HG02981 (cell line): ENCODE results near the gene MXD1.

Experiments
- ATAC-seq: cut with Tn5 transposase; IDR thresholded peaks from one replicate; pipeline ENCODE4 v1.9.1; 2021; ENCODE audit warnings: mild to moderate bottlenecking, moderate library complexity; ENCODE audit not compliant: unreplicated experiment

MXD1 gene

DNA sequence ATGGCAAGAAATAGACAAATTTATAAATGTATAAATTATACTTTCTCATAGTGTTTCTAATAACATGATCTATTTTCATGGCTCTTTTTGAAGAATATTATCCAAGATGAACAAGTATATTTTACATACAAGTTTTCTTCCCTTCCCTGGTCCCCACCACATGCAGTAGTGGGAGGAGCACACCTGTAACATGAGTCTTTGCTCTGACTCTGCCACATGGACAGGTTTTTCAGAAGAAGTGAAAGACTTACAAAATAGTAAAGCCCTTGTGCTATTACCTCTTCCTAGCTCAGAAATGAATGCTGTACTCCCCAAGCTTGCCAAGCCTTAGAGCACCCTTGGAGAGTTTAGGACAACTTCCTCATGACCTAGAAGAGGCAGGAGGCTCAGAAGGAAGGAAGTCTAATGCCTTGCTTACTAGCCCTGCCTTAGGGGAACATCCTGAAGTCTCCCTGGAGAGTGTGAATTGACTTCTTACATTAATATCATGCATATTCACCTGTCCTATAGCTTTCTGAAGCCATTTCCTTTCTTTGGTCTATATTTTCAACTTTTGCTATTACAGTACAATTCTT lies 18.4 kb downstream of the MXD1 start:
- no peak for ATAC-seq

DNA sequence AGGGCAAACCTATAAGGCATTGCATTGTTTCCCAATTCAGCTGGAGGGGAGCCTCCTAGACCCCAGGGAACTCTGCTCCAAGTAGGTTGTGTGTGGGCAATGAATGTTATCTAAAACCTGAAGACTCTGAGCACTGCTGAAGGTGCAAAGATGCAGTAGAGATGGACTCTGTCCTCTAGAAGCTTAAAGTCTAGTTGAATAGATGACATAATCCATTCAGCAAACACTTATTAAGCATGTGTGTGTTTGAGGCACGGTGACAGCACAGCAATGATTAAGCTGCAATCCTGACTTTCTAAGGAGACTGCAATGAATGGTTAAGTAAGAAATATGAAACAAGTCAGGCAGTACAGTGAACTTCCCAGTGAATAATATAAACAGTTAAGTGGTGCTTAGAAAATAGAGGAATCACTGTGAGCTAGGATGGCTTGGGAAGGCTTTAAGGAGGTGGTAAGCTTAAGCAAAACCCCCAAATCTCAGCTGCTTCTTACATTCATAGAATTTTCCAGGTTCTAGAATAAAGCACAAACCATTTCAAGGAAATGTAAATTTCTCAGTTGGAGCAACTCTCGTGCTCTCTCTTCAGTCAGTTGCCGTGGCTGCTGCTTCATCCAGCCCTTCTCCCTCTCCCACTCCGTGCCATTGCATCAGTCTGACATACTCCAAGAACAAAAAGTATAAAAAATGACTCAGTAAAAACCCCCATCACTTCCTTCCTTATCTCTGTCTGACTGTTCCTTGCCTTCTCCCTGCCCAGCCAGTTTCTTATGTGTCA lies 19.1 kb downstream of the MXD1 start:
- no peak for ATAC-seq

DNA sequence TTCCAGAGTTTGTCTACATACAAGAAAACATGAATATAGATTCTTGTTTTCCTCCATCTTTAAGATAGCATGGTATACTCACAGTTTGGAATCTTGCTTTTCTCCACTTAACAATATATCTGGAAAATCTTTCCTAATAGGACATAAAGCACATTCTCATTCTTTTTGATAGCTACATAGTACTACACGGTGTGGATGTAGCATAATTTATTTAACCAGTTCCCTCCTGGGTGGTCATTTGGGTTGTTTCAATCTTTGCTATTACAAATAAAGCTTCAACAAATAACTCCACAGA lies 19.7 kb downstream of the MXD1 start:
- no peak for ATAC-seq

DNA sequence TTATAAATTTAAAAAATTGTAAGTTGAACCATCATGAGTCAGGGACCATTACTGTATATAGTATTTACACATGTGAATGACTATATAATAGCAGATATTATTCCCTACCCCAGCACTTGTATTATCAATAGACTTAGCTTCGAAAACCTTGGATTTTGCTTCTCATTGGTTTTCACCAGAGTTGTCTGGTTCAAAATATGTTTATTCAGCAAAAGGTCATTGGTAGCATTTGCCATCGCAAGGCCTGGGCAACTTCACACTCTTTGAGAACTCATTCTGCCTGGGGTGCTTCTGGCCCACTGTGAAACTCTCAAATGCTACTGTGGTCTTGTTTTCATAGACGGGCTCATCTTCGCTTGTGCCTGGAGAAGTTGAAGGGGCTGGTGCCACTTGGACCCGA lies 20.1 kb downstream of the MXD1 start:
- ATAC-seq = no peak

DNA sequence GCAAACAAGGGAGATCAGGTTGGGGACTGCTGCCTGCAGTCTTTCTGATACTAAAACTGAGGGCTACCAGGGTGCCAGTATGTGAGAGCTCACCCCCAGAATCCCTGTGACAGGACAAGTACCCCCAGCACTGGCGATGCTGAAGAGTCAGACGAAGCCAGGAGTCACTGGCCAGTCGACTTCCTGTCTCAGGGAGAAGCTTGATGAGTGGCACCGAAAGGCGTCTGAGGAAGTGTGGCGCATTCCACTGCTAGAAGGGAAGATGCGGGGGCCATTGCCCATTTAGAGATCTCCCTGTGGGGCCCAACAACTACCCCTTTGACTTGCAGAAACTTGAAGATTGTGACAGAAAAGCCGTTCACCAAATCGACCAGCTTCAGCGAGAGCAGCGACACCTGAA lies 22.0 kb downstream of the MXD1 start:
- no peak for ATAC-seq

DNA sequence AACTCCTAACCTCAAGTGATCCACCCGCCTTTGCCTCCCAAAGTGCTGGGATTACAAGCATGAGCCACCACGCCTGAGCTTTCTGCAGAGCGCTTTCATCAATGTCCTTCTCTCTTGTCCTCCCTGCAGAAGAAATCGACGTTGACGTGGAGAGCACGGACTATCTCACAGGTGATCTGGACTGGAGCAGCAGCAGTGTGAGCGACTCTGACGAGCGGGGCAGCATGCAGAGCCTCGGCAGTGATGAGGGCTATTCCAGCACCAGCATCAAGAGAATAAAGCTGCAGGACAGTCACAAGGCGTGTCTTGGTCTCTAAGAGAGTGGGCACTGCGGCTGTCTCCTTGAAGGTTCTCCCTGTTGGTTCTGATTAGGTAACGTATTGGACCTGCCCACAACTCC lies 23.1 kb downstream of the MXD1 start:
- no peak for ATAC-seq

DNA sequence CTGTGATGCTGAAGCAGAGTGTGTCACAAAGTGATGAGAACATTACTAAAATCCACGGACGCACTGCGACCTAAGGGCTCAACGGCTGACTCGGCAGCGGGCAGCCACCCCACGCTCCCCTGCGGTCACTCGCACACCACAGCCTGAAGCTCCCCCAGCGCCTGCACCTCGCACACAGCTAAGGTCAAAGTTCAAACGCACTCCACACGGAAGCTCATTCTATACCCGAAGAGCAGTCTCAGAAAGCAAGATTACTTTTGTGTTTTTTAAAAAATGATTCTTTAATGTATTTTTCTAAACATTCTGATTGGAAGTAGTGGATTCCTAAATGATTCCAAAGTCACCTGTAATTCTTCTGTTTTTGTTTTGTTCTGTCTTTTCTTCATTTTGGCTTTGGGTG lies 24.8 kb downstream of the MXD1 start:
- ATAC-seq = no peak

DNA sequence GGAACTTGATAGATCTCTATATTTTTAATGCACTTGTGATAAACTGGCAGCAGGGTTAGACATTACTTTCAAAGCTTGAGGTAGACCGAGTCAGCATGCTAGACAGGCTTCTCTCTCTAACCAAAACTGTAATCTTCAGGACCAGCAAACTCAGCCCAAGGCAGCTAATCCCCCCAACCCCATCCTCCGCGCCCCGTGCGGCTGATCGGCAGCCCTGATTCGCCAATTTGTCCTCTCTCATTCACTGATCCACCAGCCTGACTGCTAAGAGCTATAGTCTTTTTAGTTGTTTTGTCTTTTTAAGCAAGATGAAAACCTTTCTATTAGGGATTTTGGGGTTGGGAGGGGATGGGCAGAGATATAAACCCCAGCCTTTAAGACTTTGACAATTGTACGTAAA lies 25.8 kb downstream of the MXD1 start:
- ATAC-seq = no peak

DNA sequence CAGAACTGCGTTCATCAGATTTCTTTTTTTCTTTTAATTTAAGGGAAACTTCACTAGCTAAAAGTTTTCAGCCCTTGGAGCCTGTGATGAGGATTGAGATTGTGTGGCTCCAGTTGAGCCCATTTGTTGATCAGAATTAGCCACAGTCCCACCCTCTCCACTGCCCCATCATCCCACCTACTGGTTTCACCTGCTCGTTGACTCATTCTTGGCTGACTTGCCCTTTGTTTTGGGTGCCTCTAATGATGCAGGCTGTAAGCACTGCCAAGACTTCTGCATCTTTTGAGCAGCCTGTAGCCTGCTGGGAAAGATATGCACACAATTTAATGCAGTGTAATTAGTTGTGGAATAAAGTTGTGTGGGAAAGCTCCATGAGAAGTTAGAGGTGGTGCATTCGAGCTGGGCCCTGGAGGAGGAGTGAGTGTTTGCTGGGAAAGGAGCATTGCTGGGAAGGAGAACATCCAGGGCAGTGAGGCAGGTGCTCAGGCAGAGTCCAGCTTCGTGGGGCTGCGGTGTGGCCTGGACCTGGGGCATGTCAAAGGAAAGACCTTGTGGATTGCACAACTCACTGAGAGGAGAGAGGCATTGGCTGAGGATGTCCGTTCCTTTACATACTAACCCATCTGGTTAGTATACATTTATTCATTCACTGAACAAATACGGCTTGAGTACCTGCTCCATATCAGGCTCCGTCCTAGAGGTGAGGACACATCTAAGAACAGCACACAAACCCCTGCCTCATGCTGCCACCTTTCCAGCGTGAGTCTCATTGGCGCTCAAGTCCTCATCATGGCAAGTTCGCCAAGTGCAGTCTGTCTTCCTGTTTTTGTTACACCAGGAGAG lies 28.3 kb downstream of the MXD1 start:
- ATAC-seq = no peak

DNA sequence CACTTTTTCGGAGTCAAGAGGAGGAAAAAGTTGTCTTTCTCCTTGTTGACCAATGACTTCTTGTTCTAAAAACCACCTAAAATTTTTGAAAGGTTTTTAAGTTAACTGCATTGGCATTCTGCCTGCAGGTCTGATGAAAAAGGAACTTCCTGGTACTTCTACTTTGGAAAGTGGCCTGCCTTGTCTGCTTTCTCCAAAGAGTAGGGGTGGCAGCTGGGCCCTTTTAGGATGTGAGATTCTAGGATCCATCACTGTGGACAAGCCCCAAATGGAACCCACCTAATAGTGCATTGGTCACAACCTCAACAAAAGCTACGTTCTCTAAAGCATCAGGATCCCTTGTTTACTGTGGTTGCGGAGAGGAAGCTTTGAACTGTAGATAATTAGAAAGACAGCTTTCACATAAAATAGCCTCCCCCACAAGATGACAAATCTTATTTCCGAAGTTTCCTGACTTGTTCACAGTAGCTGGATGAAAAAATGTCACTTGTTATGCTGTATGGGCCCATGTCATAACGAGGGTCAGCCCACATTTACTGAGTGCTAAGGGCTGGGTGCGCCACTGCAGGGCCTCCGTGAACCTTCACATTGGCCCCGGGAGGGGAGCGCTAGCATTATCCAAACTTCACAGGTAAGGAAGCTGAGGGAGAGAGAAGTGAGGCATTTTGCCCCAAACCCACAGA lies 29.1 kb downstream of the MXD1 start:
- no peak for ATAC-seq

DNA sequence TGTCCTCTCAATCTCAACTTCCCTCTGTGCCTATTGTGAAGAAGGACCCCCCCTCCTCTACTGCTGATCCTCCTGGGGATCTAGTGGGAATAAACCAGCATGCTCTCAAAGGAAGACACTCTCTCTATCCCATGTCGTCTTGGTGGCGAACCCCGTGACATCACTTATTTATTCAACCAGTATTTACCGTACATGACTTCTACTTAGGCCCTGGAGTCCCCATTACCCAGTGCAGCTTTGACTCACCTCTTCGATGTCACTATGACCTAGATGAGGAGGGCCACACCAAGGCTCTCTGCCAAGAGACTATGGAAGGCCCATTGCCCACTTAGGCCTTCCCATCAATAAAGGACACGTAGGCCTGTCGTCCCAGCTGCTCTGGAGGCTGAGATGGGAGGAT lies 29.8 kb downstream of the MXD1 start:
- no peak for ATAC-seq

DNA sequence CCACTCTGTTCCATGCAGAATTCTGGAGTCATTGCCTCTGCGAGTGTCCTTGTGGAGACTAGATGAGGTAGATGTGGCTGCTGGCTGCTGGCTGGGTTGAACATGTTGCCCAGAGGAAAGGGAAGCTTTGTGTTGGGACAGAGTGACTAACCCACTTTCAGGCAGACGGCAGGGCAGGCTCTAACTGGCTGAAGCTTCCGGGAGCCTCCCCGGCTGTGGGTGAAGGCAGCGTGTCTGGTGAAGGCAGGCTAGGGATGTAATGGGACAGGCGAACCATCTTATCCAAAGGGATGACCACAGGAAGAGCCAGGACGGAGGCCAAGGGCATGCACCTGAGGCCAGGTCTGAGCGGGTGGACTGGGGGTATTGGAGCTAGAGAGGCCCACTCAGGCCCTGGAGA lies 30.5 kb downstream of the MXD1 start:
- no peak for ATAC-seq

DNA sequence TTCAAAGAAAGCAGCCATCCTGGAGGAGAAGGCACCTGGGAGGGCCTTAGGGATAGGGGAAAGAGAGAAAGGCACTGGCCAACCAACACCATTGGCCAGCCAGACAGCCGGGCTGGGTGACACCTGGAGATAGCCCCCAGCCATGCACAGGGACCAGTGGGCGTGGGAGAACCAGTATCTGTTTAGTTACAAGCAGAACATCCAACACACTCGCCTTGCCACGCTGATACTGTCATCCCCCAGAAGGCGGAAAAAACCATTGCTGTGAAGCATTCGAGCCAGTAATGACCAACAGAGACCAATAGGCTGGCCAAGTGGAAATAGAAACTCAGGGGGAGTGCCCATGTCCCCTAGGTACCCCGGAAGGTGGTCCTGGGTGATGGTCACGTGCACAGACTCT lies 31.0 kb downstream of the MXD1 start:
- ATAC-seq = no peak

DNA sequence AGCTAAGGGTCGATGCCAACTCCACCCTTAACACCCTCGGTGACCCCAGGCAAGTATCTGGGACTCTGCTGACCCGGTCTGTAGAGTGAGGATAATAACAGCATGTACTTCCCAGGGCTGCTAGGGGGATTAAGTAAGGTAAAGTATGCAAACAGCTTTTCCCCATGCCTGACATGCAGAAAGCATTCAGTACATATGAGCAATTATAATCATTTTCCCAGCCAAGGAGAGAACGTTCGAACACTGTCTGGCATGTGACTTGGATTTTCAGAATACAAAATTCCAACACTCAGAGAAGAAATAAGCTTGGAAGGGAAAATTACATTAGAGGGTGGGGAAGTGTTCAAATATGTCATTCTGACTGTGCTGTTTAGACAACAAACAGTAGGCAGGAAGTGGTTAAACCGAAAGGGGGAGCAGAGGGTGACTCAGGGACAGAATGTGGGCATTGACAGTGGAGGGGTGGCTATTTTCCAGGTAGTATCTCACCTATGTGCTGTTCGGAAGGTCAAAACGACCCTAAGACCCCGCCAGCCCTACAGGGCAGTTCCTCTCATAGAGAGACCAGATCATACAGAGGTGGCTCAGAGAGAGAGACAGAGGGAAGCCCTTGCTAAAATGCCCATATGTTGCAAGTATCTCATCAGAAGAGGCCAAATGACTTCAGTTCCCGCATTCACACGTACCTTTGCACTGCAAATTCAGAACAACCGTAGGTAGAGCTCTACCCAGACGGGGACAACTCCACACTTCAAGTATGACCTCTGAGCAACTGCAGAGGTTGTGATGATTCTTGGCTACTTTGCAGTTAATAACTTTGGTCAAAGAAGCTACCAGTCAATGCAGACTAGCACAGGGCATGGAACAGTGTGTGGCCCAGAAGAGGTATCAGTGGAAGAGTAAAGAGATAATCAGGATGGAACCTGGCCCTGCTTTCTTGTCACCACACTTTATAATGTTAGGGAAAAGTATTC lies 31.7 kb downstream of the MXD1 start:
- ATAC-seq = peak; percentile 90

DNA sequence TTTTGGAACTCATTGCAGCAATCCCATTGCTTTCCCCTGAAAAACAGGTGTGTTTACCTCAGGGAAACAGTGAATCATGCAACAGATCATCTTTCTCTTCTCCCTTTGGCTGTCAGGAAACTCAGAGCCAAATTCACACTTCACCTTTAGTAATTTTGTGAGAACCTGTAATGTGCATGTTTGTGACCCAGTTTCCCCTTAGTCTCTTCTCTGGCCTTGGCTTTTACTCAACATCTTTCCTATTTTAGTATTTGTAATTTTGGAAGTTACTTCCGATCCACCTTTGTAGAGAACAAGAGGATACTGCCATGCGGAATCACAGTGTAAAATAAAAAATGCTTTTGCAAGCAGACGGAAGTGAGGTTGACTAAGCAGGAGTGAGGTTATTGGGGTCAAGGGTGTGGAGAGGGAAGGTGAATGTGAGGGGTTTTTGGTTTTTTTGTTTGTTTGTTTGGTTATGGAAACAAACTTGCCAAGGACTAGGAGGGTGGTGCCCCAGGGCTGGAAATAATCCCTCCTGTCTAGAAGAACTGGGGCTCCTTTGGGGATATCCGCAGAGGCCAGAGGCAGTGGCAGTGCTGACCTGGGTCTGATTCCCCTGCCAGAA lies 32.5 kb downstream of the MXD1 start:
- no peak for ATAC-seq

DNA sequence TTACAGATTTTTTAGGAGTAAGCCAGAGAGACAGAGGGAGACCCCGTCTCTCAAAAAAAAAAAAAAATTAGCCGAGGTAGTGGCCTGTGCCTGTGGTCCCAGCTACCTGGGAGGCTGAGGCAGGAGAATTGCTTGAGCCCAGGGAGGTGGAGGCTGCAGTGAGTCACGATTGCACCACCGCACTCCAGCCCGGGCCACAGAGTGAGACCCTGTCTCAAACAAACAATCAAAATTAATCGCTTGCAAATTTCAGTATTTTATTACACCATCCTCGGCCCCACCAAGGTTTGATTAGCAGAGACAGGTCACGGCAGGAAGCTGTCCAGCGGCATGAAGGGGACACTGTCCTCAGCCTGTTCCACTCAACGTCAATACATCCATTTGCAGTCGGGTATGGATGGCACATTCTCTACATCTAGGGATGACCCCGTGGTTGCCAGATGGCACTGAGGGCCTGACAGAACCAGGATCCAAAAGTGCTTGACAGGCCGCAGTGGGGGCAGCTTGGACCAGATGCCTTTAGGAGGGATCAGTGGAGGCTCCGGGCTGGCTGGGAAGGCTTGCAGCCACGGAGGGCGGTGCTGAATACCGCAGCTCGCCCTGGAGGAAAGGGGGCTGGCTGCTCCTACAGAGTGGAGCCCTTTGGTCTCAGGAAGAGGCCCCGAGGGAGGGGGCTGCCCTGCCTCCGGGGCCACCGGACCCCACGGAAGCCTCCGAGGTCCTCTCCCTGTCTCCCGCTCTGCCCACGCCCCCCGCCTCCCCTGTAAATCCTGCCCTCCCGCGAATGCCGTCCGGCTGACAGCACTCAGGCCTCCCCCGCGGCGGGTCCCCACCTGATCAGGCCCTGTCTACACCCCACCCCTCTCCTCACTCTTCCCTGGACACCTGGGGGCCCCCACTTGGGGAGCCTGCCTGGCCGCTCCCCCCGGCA lies 33.4 kb downstream of the MXD1 start:
- ATAC-seq = no peak

DNA sequence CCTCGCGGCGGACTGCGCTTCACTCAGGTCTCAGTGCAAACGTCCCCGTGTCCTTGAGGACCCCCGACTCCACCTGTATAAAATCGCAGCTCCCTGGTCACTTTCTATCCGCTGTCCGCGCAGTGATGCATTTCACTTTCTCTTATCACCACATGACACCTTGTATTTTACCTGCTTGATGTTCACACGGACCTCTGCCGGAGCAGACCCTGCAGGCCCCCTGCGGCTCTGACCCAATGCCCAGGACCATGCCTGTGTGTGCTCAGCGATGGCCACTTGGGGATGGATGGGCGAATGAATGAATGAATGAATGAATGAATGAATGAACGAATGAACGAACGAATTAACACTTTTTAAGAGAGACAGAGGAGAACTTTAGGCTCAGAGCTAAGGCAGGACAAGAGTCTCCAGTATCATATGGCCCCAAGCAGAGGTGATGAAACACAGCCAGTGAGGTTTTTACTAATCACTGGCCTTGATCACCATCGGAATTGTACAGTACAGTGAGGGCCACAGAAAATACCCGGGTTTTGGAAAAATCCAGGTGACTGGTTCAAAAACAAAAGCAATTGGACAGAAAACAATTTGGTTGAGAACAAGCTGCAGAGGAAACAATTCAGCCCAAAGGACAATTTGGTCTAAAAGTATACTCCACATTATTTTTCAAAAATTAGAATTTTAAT lies 34.2 kb downstream of the MXD1 start:
- ATAC-seq = no peak

DNA sequence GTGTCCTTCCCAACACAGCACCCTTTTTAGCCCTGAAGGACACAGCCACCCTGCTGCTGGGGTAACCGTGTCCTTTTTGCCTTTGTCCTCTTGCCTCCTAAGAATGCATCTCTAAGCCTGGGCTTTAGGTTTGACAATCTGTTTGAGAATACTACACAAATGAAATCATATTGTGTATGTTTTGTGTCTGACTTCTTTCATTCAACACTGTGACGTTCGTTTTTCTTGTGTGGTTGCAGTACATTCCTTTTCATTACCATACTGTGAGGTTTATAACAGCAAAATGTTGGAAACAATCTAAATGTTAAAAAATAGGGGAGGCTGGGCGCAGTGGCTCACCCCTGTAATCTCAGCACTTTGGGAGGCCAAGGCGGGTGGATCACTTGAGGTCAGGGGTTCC lies 35.3 kb downstream of the MXD1 start:
- ATAC-seq = no peak
